GM21619 (cell line): ENCODE measurements around the gene KCNJ1.

Source experiments
- ATAC-seq: cut with Tn5 transposase; IDR thresholded peaks from one replicate; pipeline ENCODE4 v1.9.1; 2021; ENCODE audit not compliant: unreplicated experiment

KCNJ1 gene

GRCh38 chr11:128827191-128827893 is 39.8 kb downstream of the KCNJ1 start:
- no peak for ATAC-seq

GRCh38 chr11:128825050-128825784 is 41.9 kb downstream of the KCNJ1 start:
- ATAC-seq, result no peak

GRCh38 chr11:128824191-128825049 is 42.7 kb downstream of the KCNJ1 start:
- no peak for ATAC-seq

GRCh38 chr11:128823753-128824152 is 43.3 kb downstream of the KCNJ1 start:
- no peak for ATAC-seq

- no peak for ATAC-seq
Measured at GRCh38 chr11:128822130-128822529, 45.0 kb downstream of the KCNJ1 start.

GRCh38 chr11:128821556-128821955 is 45.5 kb downstream of the KCNJ1 start:
- no peak for ATAC-seq

GRCh38 chr11:128819198-128819597 is 47.9 kb downstream of the KCNJ1 start:
- no peak for ATAC-seq

GRCh38 chr11:128814856-128815705 is 52.0 kb downstream of the KCNJ1 start:
- no peak for ATAC-seq

- ATAC-seq, result no peak
Measured at GRCh38 chr11:128813729-128814128, 53.4 kb downstream of the KCNJ1 start.

GRCh38 chr11:128810784-128811514 is 56.1 kb downstream of the KCNJ1 start:
- ATAC-seq, result no peak

GRCh38 chr11:128809128-128809527 is 58.0 kb downstream of the KCNJ1 start:
- ATAC-seq, result no peak

GRCh38 chr11:128807909-128808308 is 59.2 kb downstream of the KCNJ1 start:
- no peak for ATAC-seq

- ATAC-seq, result no peak
Measured at GRCh38 chr11:128806506-128807261, 60.4 kb downstream of the KCNJ1 start.

GRCh38 chr11:128804481-128804880 is 62.6 kb downstream of the KCNJ1 start:
- no peak for ATAC-seq

- ATAC-seq, result no peak
Measured at GRCh38 chr11:128803449-128804245, 63.4 kb downstream of the KCNJ1 start.

- ATAC-seq, result no peak
Measured at GRCh38 chr11:128803011-128803410, 64.1 kb downstream of the KCNJ1 start.

- peak; percentile 66 for ATAC-seq
Measured at GRCh38 chr11:128802358-128802981, 64.6 kb downstream of the KCNJ1 start.

GRCh38 chr11:128800871-128801417 is 66.2 kb downstream of the KCNJ1 start:
- ATAC-seq, result no peak
